ENCODE measurements around the gene SLC37A3.

DNA sequence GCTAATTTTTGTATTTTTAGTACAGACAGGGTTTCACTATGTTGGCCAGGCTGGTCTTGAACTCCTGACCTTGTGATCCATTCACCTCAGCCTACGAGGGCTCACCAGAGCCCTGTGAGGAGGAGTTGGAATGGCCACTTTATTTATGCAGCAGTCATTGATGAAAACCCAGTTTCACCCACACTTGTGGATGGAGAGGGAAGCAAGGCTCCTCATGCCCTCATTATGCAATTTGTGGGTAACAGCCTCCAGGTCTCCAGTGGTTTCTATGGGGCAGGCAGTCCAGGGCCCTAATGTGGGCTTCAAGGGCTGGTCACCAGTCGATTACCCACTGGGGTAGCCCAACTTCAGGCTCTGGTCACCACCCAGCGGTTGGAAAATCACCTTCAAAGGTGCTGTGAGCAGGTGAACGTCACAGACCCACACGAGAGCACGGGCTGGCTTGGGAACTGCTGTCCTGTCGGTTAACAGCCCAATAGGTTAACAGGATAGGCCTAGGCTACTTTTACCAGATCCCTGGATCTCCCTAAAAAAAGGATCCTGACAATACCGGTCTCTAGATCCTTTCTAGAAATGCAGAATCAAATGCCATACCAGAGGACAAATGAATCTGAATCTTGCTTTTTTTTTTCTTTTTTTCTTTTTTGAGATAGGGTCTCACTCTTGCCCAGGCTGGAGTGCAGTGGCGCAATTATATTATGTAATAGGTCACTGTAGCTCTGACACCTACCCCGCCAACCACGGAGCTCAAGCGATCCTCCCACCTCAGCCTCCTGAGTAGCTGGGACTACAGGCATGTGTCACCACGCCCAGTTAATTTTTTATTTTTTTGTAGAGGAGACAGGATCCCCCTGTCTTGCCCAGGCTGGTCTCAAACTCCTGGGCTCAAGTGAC is 97.8 kb downstream of the SLC37A3 start:
- TF ChIP-seq, protein P1, sequence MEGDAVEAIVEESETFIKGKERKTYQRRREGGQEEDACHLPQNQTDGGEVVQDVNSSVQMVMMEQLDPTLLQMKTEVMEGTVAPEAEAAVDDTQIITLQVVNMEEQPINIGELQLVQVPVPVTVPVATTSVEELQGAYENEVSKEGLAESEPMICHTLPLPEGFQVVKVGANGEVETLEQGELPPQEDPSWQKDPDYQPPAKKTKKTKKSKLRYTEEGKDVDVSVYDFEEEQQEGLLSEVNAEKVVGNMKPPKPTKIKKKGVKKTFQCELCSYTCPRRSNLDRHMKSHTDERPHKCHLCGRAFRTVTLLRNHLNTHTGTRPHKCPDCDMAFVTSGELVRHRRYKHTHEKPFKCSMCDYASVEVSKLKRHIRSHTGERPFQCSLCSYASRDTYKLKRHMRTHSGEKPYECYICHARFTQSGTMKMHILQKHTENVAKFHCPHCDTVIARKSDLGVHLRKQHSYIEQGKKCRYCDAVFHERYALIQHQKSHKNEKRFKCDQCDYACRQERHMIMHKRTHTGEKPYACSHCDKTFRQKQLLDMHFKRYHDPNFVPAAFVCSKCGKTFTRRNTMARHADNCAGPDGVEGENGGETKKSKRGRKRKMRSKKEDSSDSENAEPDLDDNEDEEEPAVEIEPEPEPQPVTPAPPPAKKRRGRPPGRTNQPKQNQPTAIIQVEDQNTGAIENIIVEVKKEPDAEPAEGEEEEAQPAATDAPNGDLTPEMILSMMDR (IDR thresholded peaks at IDR 0.05; ENCODE audit: poor library complexity) = no peak
- TF ChIP-seq EZH2phosphoT487 (IDR thresholded peaks at IDR 0.05; ENCODE audit: low read depth, severe bottlenecking, unreplicated experiment) = no peak
